GM12878 (cell line): Measurements from ENCODE around the gene PGLYRP3. TPM values are rescaled to one million over a fixed set of nuclear protein-coding genes. Genes with fewer than 3 reads are reported as not detected.

Source experiments
- ATAC-seq: fragments of 200-7000 bp; cut with Tn5 transposase; 3 replicates; pipeline ENCODE4 v1.9.1; 2020; ENCODE audit warnings: mild to moderate bottlenecking, moderate library complexity
- BruUV-seq: library from RNA; stranded (reverse); fragments of 400-500 nt; replicated peaks from 2 replicates; lab custom pipeline; 2021; lab: Mats Ljungman, UMichigan
- CTCF ChIA-PET: fragments of 300-600 bp; sonication (Branson Sonifier 250); formaldehyde crosslinking; extraction: SDS; loops from one replicate; lab custom pipeline; 2021; ENCODE audit warnings: inconsistent platforms; lab: Yijun Ruan, JAX
- POLR2A ChIA-PET: fragments of 350-600 bp; formaldehyde crosslinking; extraction: SDS; loops from one replicate; lab custom pipeline; 2021; ENCODE audit warnings: inconsistent platforms; lab: Charles Lee
- RAD21 ChIA-PET: fragments of 300-600 bp; sonication (Branson Sonifier 250); formaldehyde crosslinking; loops from one replicate; lab custom pipeline; 2023; ENCODE audit warnings: antibody characterized with exemption; ENCODE audit not compliant: unreplicated experiment; lab: Charles Lee
- SMC1A ChIA-PET: fragments of 300-600 bp; sonication (Branson Sonifier 250); formaldehyde crosslinking; loops from one replicate; lab custom pipeline; 2023; ENCODE audit not compliant: unreplicated experiment, uncharacterized antibody; lab: Charles Lee
- DNase-seq: peaks from one replicate; pipeline ENCODE4 v3.0.0-alpha.2; 2011; ENCODE audit warnings: low read depth, low spot score
- FAIRE-seq: peaks from 3 replicates; lab custom pipeline; 2011; peaks lifted over from hg19 to GRCh38; lab: Jason Lieb, UNC
- H2AFZ ChIP-seq: 2 replicates; pipeline ENCODE4 v1.6.0; 2011; ENCODE audit warnings: low read depth, low read length, control low read depth; ENCODE audit not compliant: control insufficient read depth
- H3K27ac ChIP-seq: 2 replicates; pipeline ENCODE4 v1.5.1; 2011; ENCODE audit warnings: control low read depth; ENCODE audit not compliant: control insufficient read depth, insufficient read depth
- H3K27me3 ChIP-seq, 2 experiments: replicated peaks in 1 of 2; 2 replicates each; pipeline versions ENCODE4 v1.6.0 to v1.6.1; 2011; ENCODE audit warnings: low read length in 1 of 2; ENCODE audit not compliant: control insufficient read depth in 2 of 2, insufficient read depth in 2 of 2
- H3K36me3 ChIP-seq, 2 experiments: 2 replicates each; pipeline ENCODE4 v1.5.1; 2011; ENCODE audit warnings: low read length in 1 of 2; ENCODE audit not compliant: control insufficient read depth in 2 of 2, insufficient read depth in 2 of 2
- H3K4me1 ChIP-seq: 2 replicates; pipeline ENCODE4 v1.6.1; 2011; ENCODE audit warnings: mild to moderate bottlenecking, low read length, moderate library complexity, mixed read lengths; ENCODE audit not compliant: control insufficient read depth, insufficient read depth
- H3K4me2 ChIP-seq: 2 replicates; pipeline ENCODE4 v1.6.0; 2011; ENCODE audit warnings: control low read depth; ENCODE audit not compliant: control insufficient read depth, insufficient read depth
- H3K4me3 ChIP-seq: fragments of 200-600 bp; sonication (generic); 2 replicates; pipeline ENCODE4 v1.5.1; 2016
- H3K79me2 ChIP-seq: 2 replicates; pipeline ENCODE4 v1.6.0; 2011; ENCODE audit warnings: low read length; ENCODE audit not compliant: control insufficient read depth, insufficient read depth
- H3K9ac ChIP-seq: 2 replicates; pipeline ENCODE4 v1.8.0; 2011; ENCODE audit warnings: low read length, control low read depth, mixed read lengths; ENCODE audit not compliant: control insufficient read depth, insufficient read depth
- H3K9me3 ChIP-seq: replicated peaks from 3 replicates; pipeline ENCODE4 v1.5.1; 2011; ENCODE audit warnings: mild to moderate bottlenecking, low read length; ENCODE audit not compliant: control insufficient read depth, insufficient read depth
- H4K20me1 ChIP-seq: 2 replicates; pipeline ENCODE4 v1.6.0; 2011; ENCODE audit not compliant: control insufficient read depth, insufficient read depth
- EZH2 ChIP-seq: IDR thresholded peaks from 2 replicates; pipeline ENCODE4 v1.6.1; 2012; ENCODE audit warnings: low read depth, mild to moderate bottlenecking, control low read depth, inconsistent platforms, low read length, borderline replicate concordance; ENCODE audit not compliant: control insufficient read depth
- WGBS: methylation state at CpG from one replicate; pipeline ENCODE4 v1.1.6; 2016; ENCODE audit warnings: low lambda C conversion rate; ENCODE audit not compliant: insufficient replicate concordance, insufficient coverage; ENCODE audit errors: missing lambda C conversion rate; 5-methylcytosine and 5-hydroxymethylcytosine counted together
- in situ Hi-C: fragments of 300-500 bp; cut with MboI; formaldehyde crosslinking; loops from 9 replicates; pipeline ENCODE4 v1.14.3; 2018; ENCODE audit warnings: mixed read lengths
- intact Hi-C: fragments of 100-400 bp; cut with micrococcal nuclease; formaldehyde crosslinking; loops from one replicate; pipeline ENCODE4 v1.14.2; 2022; ENCODE audit not compliant: unreplicated experiment
- polyA plus RNA-seq, 11 experiments: library from polyadenylated mRNA; depleted of rRNA in 4 of 11; unstranded in 6 of 11; stranded (reverse) in 5 of 11; fragments of >200 nt; fragmentation: Nextera tagmentation in 4 of 11; fragmentation: Illumina TruSeq in 1 of 11; extraction: Ambion mirVana in 4 of 11; extraction: Trizol in 1 of 11; gene quantifications; 1 replicate in 1 of 11; 2 replicates in 10 of 11; pipeline versions ENCODE4 v1.2.1 to v1.2.3, GENCODE V29; 2011 to 2016; ENCODE audit warnings: inconsistent platforms in 2 of 11, missing spikeins in 2 of 11, low read depth in 1 of 11
- total RNA-seq, 4 experiments: library from RNA; depleted of rRNA in 3 of 4; stranded (reverse); fragments of >200 nt in 3 of 4; fragmentation: Illumina TruSeq in 1 of 4; extraction: Trizol in 1 of 4; gene quantifications; 2 replicates each; pipeline versions ENCODE4 v1.2.1 to v1.2.3, GENCODE V29; 2013 to 2021
- TF ChIP-seq, protein P1 (sequence below): fragments of 450-650 bp; IDR thresholded peaks from 2 replicates; pipeline ENCODE4 v1.6.1; 2014; ENCODE audit warnings: mild to moderate bottlenecking

Gene PGLYRP3
- total and polyA plus RNA-seq, 10 of the 15 experiments (the other 5 are each of a cell fraction or from before 2014, with no cell fraction given) = 0.10 to 0.49 (median 0.18) TPM; not detected in 7

DNA sequence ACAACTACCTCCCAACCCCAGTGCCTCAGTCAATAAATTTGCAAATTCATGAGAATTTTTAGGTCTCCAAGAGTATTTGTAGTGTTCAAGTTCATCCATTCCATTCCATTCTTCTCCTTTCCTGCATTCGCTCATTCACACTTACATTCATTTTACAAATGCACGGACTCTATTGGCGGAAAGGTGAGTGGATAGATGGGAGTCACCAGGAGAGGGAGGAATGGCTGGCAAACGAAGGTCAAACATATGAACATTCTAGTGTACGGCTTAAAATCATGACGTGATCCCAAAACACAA, 50.7 kb downstream of the PGLYRP3 start:
- WGBS = 6% methylated on average over 6 of the region's 6 CpGs
- ChIA-PET POLR2A (interaction anchor here (1.0 to 1.9 kb wide), 7 partner anchors 8 to 83 kb away, joined by 3 to 11 read pairs (median 7); no protein-coding TSS in a partner anchor), CTCF (interaction anchor here (0.7 to 4.1 kb wide), 15 partner anchors 8 to 234 kb away, joined by 3 to 38 read pairs (median 6); no protein-coding TSS in a partner anchor)

More for the DNA sequence above, 50.7 kb downstream of the PGLYRP3 start:
- Histone ChIP-seq H3K9ac (no peak overlapping the region; the same call in 1 of the 2 replicates), H3K4me1 (peaks cover 15% of the 10 kb centered on the region), H3K4me3 (peak overlapping the region; percentile 50; the same call in 1 of the 2 replicates), H2AFZ (no peak overlapping the region), H3K79me2 (no peaks in the 10 kb centered on the region), H3K27ac (no peak overlapping the region), H3K36me3 (no peaks in the 10 kb centered on the region), H3K27me3 (0 out of 4 replicates have a peak, but pooled peaks cover 0 to 4% of the 10 kb centered on the region in 2 experiments), H3K9me3 (no peaks in the 10 kb centered on the region), H4K20me1 (no peaks in the 10 kb centered on the region)
- ChIA-PET RAD21 (interaction anchor here (0.6 to 4.2 kb wide), 12 partner anchors 9 to 139 kb away, joined by 3 to 31 read pairs (median 5); no protein-coding TSS in a partner anchor), SMC1A (interaction anchor here (0.7 to 2.8 kb wide), 19 partner anchors 9 to 472 kb away, joined by 3 to 31 read pairs (median 4); no protein-coding TSS in a partner anchor)
- no peak for DNase-seq
- no peak for ATAC-seq
- BruUV-seq = no TSS peak
- intact Hi-C loops (loop anchor here (5.0 kb wide), 1 partner anchor 80 kb away; no protein-coding TSS in a partner anchor), in situ Hi-C loops (no loop called here)
- TF ChIP-seq, protein P1, sequence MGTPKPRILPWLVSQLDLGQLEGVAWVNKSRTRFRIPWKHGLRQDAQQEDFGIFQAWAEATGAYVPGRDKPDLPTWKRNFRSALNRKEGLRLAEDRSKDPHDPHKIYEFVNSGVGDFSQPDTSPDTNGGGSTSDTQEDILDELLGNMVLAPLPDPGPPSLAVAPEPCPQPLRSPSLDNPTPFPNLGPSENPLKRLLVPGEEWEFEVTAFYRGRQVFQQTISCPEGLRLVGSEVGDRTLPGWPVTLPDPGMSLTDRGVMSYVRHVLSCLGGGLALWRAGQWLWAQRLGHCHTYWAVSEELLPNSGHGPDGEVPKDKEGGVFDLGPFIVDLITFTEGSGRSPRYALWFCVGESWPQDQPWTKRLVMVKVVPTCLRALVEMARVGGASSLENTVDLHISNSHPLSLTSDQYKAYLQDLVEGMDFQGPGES = no peak
- TF ChIP-seq EZH2 = 0 out of 2 replicates have a peak, but pooled peaks have one; percentile 53
- TF ChIP-seq, all 136 proteins: peak for 1
- no peak for FAIRE-seq
- peak overlapping the region; percentile 91 for H3K4me2 ChIP-seq
